OCI-LY7 (cell line): ENCODE results near the gene ZNF207.

Experiments
- CTCF ChIP-seq: fragments of 200-600 bp; sonication (generic); conservative IDR thresholded peaks from 2 replicates; pipeline ENCODE4 v1.5.1; 2014; ENCODE audit warnings: mild to moderate bottlenecking, antibody characterized with exemption, low read length, moderate library complexity, mixed read lengths
- EZH2phosphoT487 ChIP-seq: fragments of 200-600 bp; sonication (generic); IDR thresholded peaks from 2 replicates; pipeline ENCODE4 v1.6.1; 2018; ENCODE audit warnings: low read depth, borderline replicate concordance, mild to moderate bottlenecking, mixed run types, antibody characterized with exemption, low read length, moderate library complexity, mixed read lengths

GRCh38 chr17:32350666-32351418, 885 bp downstream of the ZNF207 start:
- TF ChIP-seq CTCF, result no peak
- TF ChIP-seq EZH2phosphoT487, result no peak
